NCI-H510A treated with DMSO at 0.1 percent for 48 hours (cell line): ENCODE results near the gene DHRS12.

Experiments used
- DNase-seq: peaks from one replicate; lab custom pipeline; 2025; lab: John Stamatoyannopoulos, UW

Gene DHRS12

GRCh38 chr13:51758691-51759090 lies 45.3 kb downstream of the DHRS12 start:
- DNase-seq: no peak

- DNase-seq: no peak
These were observed 47.3 kb downstream of the DHRS12 start for GRCh38 chr13:51756651-51757050.

GRCh38 chr13:51747438-51748434 lies 56.2 kb downstream of the DHRS12 start:
- DNase-seq: no peak

GRCh38 chr13:51746802-51747201 lies 57.2 kb downstream of the DHRS12 start:
- DNase-seq: no peak

GRCh38 chr13:51745243-51745642 lies 58.7 kb downstream of the DHRS12 start:
- DNase-seq: no peak

GRCh38 chr13:51742611-51743010 lies 61.4 kb downstream of the DHRS12 start:
- no peak for DNase-seq

- no peak for DNase-seq
These were observed 61.9 kb downstream of the DHRS12 start for GRCh38 chr13:51742031-51742430.

GRCh38 chr13:51740698-51741097 lies 63.3 kb downstream of the DHRS12 start:
- DNase-seq: no peak

GRCh38 chr13:51739027-51739764 lies 64.8 kb downstream of the DHRS12 start:
- DNase-seq: no peak

- no peak for DNase-seq
These were observed 65.6 kb downstream of the DHRS12 start for GRCh38 chr13:51738226-51738905.

- DNase-seq: no peak
These were observed 66.4 kb downstream of the DHRS12 start for GRCh38 chr13:51737609-51738008.

GRCh38 chr13:51734786-51735185 lies 69.2 kb downstream of the DHRS12 start:
- DNase-seq: no peak

GRCh38 chr13:51733374-51734298 lies 70.3 kb downstream of the DHRS12 start:
- DNase-seq: no peak

- no peak for DNase-seq
These were observed 72.2 kb downstream of the DHRS12 start for GRCh38 chr13:51731759-51732158.

GRCh38 chr13:51730927-51731326 lies 73.0 kb downstream of the DHRS12 start:
- DNase-seq: no peak

GRCh38 chr13:51729866-51730553 lies 74.0 kb downstream of the DHRS12 start:
- no peak for DNase-seq

GRCh38 chr13:51728972-51729371 lies 75.0 kb downstream of the DHRS12 start:
- no peak for DNase-seq

GRCh38 chr13:51728275-51728673 lies 75.7 kb downstream of the DHRS12 start:
- no peak for DNase-seq

- no peak for DNase-seq
These were observed 76.2 kb downstream of the DHRS12 start for GRCh38 chr13:51727634-51728274.
